Astrocyte (in vitro differentiated cells and primary cell): Measurements from ENCODE around the gene IRF2BPL. TPM values are rescaled to one million over a fixed set of nuclear protein-coding genes. Genes with fewer than 3 reads are reported as not detected.

Source experiments
- DNase-seq: peaks from one replicate; pipeline ENCODE4 v3.0.0-alpha.2; 2010; ENCODE audit warnings: low read depth
- FAIRE-seq: peaks from 2 replicates; lab custom pipeline; 2011; peaks lifted over from hg19 to GRCh38; lab: Jason Lieb, UNC
- H2AFZ ChIP-seq: 2 replicates; pipeline ENCODE4 v1.6.0; 2012; ENCODE audit warnings: low read depth, low read length, inconsistent platforms
- H3K27ac ChIP-seq: 2 replicates; pipeline ENCODE4 v1.5.1; 2011; ENCODE audit warnings: low read depth, low read length, inconsistent platforms
- H3K27me3 ChIP-seq: 2 replicates; pipeline ENCODE4 v1.6.0; 2011; ENCODE audit warnings: low read length, inconsistent platforms; ENCODE audit not compliant: insufficient read depth
- H3K36me3 ChIP-seq: 2 replicates; pipeline ENCODE4 v1.5.1; 2011; ENCODE audit warnings: low read length, inconsistent platforms; ENCODE audit not compliant: insufficient read depth
- H3K4me1 ChIP-seq: 2 replicates; pipeline ENCODE4 v1.5.1; 2011; ENCODE audit warnings: low read length, inconsistent platforms; ENCODE audit not compliant: insufficient read depth
- H3K4me2 ChIP-seq: 2 replicates; pipeline ENCODE4 v1.6.0; 2012; ENCODE audit warnings: low read length, inconsistent platforms
- H3K4me3 ChIP-seq: 2 replicates; pipeline ENCODE4 v1.5.1; 2011; ENCODE audit warnings: low read depth, mild to moderate bottlenecking, low read length, inconsistent platforms; ENCODE audit not compliant: insufficient read depth
- H3K79me2 ChIP-seq: 2 replicates; pipeline ENCODE4 v1.6.0; 2012; ENCODE audit warnings: mild to moderate bottlenecking, low read length, inconsistent platforms; ENCODE audit not compliant: insufficient read depth
- H3K9ac ChIP-seq: 2 replicates; pipeline ENCODE4 v1.6.0; 2012; ENCODE audit warnings: mild to moderate bottlenecking, low read length, inconsistent platforms
- H3K9me3 ChIP-seq: 2 replicates; pipeline ENCODE4 v1.5.1; 2012; ENCODE audit warnings: low read depth, mild to moderate bottlenecking, low read length, inconsistent platforms; ENCODE audit not compliant: insufficient read depth
- H4K20me1 ChIP-seq: 2 replicates; pipeline ENCODE4 v1.6.0; 2012; ENCODE audit warnings: low read length, inconsistent platforms; ENCODE audit not compliant: insufficient read depth
- H3K27ac Mint-ChIP-seq: one replicate; pipeline ENCODE4 v1.8.0; 2021; ENCODE audit warnings: mild to moderate bottlenecking, mixed read lengths; ENCODE audit not compliant: unreplicated experiment
- H3K27me3 Mint-ChIP-seq: one replicate; pipeline ENCODE4 v1.8.0; 2021; ENCODE audit warnings: low read depth, mixed read lengths; ENCODE audit not compliant: unreplicated experiment
- H3K36me3 Mint-ChIP-seq: one replicate; pipeline ENCODE4 v1.8.0; 2021; ENCODE audit warnings: low read depth, mixed read lengths; ENCODE audit not compliant: unreplicated experiment
- H3K4me1 Mint-ChIP-seq: one replicate; pipeline ENCODE4 v1.8.0; 2021; ENCODE audit warnings: low read depth, mixed read lengths; ENCODE audit not compliant: unreplicated experiment
- H3K4me3 Mint-ChIP-seq: one replicate; pipeline ENCODE4 v1.8.0; 2021; ENCODE audit warnings: mild to moderate bottlenecking, moderate library complexity, mixed read lengths; ENCODE audit not compliant: unreplicated experiment
- H3K9me3 Mint-ChIP-seq: one replicate; pipeline ENCODE4 v1.8.0; 2021; ENCODE audit warnings: mild to moderate bottlenecking, mixed read lengths; ENCODE audit not compliant: unreplicated experiment
- EZH2 ChIP-seq: IDR thresholded peaks from 2 replicates; pipeline ENCODE4 v1.6.1; 2012; ENCODE audit warnings: mild to moderate bottlenecking, low read length, inconsistent platforms; ENCODE audit not compliant: insufficient read depth
- total RNA-seq: library from RNA; stranded (reverse); gene quantifications from 2 replicates; pipeline ENCODE4 v1.2.1, GENCODE V29; 2021
- TF ChIP-seq, protein P1 (sequence below): IDR thresholded peaks from 2 replicates; pipeline ENCODE4 v1.5.1; 2011; ENCODE audit warnings: low read depth, mild to moderate bottlenecking, inconsistent platforms, low read length, moderate library complexity; ENCODE audit not compliant: insufficient read depth

IRF2BPL gene
- total RNA-seq, 1 donor from 2014 or later: 42.7 TPM

DNA sequence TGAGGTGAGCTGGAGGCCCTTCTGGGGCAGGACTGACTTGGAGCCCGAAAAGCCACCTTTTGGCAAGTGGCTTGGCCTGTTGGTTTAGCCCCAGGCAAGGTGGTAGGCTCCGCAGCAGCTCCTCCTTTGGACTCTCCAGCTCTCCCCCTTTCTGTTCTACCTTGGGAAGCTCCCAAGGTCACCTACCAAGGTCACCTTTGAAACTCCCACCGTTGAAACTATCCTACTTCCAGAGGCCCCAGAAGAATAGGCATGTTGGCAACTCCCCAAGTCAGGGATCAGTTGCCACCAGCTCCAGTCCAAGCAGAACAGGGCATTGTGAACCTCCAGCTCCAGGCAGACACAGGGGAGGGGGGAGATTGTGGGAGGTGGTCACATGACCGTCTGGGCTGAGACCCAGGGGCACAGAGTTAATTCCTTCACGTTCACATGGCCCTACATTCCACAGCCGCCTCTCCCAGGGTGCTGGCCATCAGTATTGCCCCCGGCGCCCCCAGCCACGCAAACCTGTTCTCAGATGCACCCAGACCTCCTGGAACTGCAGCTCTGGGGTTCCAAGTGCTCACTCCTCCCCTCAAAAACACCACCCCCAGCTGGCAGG lies 14.4 kb downstream of the IRF2BPL start:
- H3K4me1 ChIP-seq: peaks cover 8% of the 10 kb centered on the region
- no peak overlapping the region for H3K27ac ChIP-seq
- H2AFZ ChIP-seq: no peak overlapping the region
- H3K9me3 ChIP-seq: no peaks in the 10 kb centered on the region
- H3K27me3 ChIP-seq: peaks cover 2% of the 10 kb centered on the region
- peak overlapping the region; percentile 50 for H3K4me3 Mint-ChIP-seq
- H4K20me1 ChIP-seq: no peaks in the 10 kb centered on the region
- H3K36me3 ChIP-seq: no peaks in the 10 kb centered on the region
- H3K9ac ChIP-seq: no peak overlapping the region
- H3K4me1 Mint-ChIP-seq: peaks cover 16% of the 10 kb centered on the region
- H3K4me3 ChIP-seq: no peak overlapping the region
- peak overlapping the region; percentile 19 for H3K4me2 ChIP-seq
- peak; percentile 63 for DNase-seq
- peaks cover 2% of the 10 kb centered on the region for H3K36me3 Mint-ChIP-seq
- H3K9me3 Mint-ChIP-seq: no peaks in the 10 kb centered on the region
- H3K27ac Mint-ChIP-seq: peak overlapping the region; percentile 77
- TF ChIP-seq, protein P1, sequence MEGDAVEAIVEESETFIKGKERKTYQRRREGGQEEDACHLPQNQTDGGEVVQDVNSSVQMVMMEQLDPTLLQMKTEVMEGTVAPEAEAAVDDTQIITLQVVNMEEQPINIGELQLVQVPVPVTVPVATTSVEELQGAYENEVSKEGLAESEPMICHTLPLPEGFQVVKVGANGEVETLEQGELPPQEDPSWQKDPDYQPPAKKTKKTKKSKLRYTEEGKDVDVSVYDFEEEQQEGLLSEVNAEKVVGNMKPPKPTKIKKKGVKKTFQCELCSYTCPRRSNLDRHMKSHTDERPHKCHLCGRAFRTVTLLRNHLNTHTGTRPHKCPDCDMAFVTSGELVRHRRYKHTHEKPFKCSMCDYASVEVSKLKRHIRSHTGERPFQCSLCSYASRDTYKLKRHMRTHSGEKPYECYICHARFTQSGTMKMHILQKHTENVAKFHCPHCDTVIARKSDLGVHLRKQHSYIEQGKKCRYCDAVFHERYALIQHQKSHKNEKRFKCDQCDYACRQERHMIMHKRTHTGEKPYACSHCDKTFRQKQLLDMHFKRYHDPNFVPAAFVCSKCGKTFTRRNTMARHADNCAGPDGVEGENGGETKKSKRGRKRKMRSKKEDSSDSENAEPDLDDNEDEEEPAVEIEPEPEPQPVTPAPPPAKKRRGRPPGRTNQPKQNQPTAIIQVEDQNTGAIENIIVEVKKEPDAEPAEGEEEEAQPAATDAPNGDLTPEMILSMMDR: no peak
- TF ChIP-seq EZH2: no peak
- H3K27me3 Mint-ChIP-seq: peaks cover 38% of the 10 kb centered on the region
- no peak for FAIRE-seq
- no peaks in the 10 kb centered on the region for H3K79me2 ChIP-seq

- Mint-ChIP-seq H3K9me3 (peaks cover 2% of the 10 kb centered on the region), H3K4me3 (no peak overlapping the region), H3K27ac (peak overlapping the region; percentile 38), H3K27me3 (peaks cover 40% of the 10 kb centered on the region), H3K36me3 (peaks cover 2% of the 10 kb centered on the region), H3K4me1 (peaks cover 16% of the 10 kb centered on the region)
- Histone ChIP-seq H2AFZ (no peak overlapping the region), H4K20me1 (no peaks in the 10 kb centered on the region), H3K9ac (no peak overlapping the region), H3K9me3 (no peaks in the 10 kb centered on the region), H3K79me2 (no peaks in the 10 kb centered on the region), H3K36me3 (no peaks in the 10 kb centered on the region), H3K4me1 (peaks cover 8% of the 10 kb centered on the region), H3K4me2 (no peak overlapping the region), H3K27ac (no peak overlapping the region), H3K4me3 (no peak overlapping the region), H3K27me3 (peaks cover 2% of the 10 kb centered on the region)
- FAIRE-seq (no peak), DNase-seq (no peak)
- no peak for TF ChIP-seq EZH2
- TF ChIP-seq, protein P1: no peak
Observed at GRCh38 chr14:77012193-77012765, 16.2 kb downstream of the IRF2BPL start.

GRCh38 chr14:77011245-77011644 lies 17.3 kb downstream of the IRF2BPL start:
- Mint-ChIP-seq H3K27me3 (peaks cover 40% of the 10 kb centered on the region), H3K36me3 (peaks cover 2% of the 10 kb centered on the region), H3K9me3 (peaks cover 2% of the 10 kb centered on the region), H3K4me3 (no peak overlapping the region), H3K4me1 (peaks cover 16% of the 10 kb centered on the region), H3K27ac (no peak overlapping the region)
- peaks cover 8% of the 10 kb centered on the region for H3K4me1 ChIP-seq
- no peaks in the 10 kb centered on the region for H3K36me3 ChIP-seq
- H3K9ac ChIP-seq: no peak overlapping the region
- H3K9me3 ChIP-seq: no peaks in the 10 kb centered on the region
- TF ChIP-seq, protein P1: no peak
- TF ChIP-seq EZH2: no peak
- H4K20me1 ChIP-seq: no peaks in the 10 kb centered on the region
- H3K4me2 ChIP-seq: no peak overlapping the region
- no peaks in the 10 kb centered on the region for H3K79me2 ChIP-seq
- H3K27me3 ChIP-seq: peaks cover 2% of the 10 kb centered on the region
- H2AFZ ChIP-seq: no peak overlapping the region
- DNase-seq (no peak), FAIRE-seq (no peak)
- no peak overlapping the region for H3K27ac ChIP-seq
- no peak overlapping the region for H3K4me3 ChIP-seq
